Right forelimb (tissue), 1 donor: Measurements from ENCODE around the gene NXPE1.

Experiments
- DNase-seq: peaks from one replicate; pipeline ENCODE4 v3.0.0-alpha.2; 2018

The NXPE1 gene

DNA sequence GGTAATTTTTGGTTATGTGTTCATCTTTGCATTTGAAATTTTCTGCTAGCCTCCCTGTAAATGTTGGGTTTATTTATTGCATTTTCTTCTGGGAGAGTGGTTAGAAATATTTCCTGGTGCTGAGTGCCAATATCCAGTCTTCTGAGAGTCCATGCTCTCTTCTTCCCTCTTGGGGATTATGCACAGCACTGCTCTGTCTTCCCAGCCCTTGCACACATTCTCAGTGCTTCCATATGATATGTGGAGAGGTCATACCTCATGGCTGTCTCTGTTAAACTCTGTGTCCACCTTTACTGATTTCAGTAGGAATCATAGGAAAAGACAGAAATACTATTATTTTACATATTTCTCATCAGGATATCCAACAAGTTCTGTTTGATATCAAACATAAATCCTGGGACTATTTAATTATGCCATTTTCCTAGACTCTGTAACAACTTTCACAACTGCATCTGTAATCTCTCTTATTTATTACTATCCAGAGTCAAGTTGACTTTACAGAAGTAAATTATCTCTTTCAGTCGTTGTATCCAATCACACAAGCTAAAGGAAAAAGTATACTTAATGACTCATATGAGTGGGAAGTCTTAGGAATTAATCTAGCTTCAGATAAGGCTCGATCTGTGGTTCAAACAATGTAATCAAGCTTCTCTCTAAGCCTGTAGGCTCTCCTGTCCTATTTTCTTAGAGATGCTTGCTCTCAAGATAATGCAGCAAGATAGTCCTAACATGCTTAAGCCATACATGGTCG, 2.7 kb upstream of the NXPE1 start:
- DNase-seq, result no peak

DNA sequence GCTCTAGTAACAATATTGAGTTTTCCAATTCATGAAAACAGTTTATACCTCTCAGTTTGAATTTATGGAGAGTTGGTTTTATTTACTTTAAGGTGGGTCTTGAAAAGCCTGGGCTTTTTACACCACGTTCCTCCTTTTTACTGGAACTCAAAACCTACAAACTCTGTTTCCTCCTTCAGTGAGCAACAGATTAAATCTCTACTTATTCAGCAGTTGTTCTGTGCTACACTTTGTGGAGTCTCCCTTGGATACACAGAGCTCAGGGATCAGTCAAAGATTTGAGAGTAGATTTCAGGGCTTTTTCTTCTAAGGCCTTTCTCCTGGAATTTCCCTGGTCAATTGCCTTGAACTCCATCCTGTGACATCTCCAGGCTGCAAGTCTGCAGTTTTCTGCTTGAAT, 3.5 kb downstream of the NXPE1 start:
- DNase-seq, result no peak

DNA sequence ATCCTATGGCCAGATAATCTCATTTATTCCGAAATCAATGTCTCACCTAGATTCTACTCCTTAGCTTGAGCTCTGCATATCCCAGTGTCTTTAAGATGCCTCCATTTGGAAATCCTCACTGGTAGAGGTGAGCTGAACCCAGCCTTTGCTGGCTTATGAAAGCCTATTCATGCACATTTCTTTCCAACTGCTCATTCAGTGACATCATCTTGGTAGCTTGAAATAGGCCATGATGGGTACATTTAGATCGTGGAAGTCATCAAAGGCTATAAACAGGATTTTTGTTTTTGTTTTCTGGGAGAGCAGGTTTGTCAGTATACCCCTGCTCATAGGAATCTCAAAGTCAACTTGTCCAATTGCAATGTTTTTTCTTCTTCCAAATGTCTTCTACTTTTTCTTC, 6.0 kb downstream of the NXPE1 start:
- DNase-seq, result no peak

DNA sequence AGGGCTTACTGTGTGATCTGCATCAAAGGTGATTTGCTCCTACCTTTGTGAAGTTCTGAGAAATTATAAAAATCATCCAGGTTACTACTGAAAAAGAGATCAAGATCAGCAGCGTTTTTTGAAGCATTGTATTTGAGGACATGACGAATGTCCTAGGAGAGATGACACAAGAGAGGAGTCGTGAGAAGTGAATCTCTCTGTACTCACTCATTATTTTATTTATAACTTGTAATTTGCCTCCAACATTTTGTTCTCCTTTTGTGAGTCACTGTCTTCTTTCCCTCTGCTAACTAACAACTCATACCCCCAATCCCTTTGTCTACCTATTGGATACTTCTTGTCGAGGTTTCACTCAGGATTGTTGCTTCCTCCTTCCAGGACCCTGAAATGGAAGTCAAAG, 8.6 kb downstream of the NXPE1 start:
- no peak for DNase-seq

DNA sequence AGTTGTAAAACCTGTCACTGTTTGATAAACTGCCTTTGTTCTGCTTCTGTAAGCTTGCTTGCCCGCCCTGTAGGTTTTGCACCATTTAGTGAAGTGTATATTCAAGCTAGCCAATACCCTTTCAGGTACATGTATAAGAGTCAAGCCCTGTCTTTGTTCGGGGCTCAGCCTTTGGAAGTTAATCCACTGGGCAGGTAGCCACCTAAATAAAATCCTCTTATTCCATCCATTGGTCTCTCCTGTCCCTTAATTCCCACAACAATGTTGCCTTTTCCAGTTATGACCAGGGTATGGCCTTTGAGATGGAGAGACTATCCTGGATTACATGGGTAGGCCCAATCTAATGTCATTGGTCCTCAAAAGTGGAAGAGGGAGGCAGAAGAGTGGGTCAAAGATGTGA, 34.0 kb downstream of the NXPE1 start:
- DNase-seq, result no peak

DNA sequence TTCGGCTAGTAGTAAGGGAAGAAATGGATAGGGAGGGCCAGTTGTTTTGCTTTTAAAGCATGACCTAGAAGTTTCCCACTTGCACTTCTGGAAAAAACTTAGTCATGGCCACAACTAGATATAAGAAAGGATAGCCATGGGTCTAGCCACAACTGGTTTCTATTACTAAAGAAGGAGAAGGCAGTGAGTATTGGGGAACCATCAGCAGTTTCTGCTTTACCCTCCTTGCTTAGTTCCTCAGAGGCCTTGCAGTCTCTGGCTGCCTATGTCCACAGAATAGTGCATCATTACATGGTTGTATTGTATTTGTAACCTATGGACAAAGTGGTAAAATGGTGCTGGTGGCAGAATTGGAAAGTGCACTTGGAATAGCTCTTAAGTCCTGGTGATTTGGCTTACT, 35.6 kb downstream of the NXPE1 start:
- no peak for DNase-seq

DNA sequence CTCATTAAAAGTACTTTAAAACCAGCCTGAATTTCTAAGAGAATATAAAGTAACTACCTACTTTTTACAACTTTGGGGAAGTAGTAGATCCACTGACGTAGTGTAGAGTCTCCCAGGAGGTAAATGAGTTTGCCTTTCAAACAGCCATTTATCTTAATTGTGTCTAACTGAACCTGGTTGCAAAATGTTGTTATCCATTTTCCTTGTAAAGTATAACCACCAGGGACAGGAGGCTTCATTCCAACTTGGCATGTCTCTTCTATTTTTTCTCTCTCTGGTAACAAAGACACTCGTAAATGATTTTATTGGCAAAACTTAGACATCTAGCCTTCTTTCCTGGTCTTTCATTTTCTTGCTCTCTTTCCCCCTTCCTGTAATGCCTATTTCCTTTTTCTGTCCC, 36.9 kb downstream of the NXPE1 start:
- DNase-seq, result no peak

DNA sequence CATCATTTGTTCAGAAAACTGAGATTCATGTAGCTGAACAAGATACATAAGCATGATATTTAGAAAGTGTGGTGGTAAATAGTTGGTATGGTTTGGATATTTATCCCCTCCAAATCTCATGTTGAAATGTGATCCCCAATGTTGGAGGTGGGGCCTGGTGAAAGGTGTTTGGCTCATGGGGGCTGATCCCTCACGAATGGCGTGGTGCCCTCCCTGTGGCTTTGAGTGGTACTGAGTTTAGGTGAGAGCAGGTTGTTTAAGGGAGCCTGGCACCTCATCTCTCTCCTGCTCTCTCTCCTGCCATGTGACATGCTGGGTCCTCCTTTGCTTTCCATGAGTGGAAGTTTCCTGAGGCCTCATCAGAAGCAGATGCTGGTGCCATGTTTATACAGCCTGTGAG, 48.1 kb downstream of the NXPE1 start:
- no peak for DNase-seq

DNA sequence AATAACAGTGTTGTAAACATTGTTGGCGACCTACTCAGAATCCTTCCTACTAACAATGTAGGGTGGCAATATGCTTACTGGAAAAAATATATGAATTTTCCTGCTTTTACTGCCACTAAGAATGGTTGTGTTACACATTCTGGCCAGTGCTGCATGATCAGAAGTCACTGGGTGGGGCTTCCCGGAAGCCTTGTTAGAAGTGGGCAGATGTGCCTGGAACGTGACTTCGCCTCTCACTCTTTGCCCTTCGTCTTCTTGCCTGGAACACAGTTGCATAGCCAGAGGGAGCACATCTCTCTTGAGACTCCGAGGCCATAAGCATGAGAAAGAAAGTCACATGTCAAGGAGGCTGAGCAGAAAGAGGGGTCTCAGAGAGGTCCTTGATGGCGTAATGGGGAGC, 48.6 kb downstream of the NXPE1 start:
- DNase-seq, result no peak

DNA sequence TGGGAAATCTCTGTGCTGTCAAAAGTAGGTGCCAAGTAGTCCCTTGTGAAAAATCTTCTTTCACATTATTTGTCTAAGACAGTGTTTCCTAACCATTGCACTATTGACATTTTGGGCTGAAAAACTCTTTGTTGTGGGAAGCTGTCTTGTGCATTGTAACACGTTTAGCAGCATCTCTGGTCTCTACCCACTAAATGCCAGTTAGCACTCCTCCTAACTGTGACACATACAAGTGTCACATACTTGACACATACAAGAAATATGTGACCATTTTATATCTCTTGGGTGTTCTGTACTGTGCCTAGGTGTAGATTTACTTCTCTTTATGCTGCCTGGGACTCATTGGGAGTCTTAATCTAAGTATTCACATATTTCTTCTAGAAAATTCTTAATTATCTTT, 57.8 kb downstream of the NXPE1 start:
- DNase-seq, result no peak

DNA sequence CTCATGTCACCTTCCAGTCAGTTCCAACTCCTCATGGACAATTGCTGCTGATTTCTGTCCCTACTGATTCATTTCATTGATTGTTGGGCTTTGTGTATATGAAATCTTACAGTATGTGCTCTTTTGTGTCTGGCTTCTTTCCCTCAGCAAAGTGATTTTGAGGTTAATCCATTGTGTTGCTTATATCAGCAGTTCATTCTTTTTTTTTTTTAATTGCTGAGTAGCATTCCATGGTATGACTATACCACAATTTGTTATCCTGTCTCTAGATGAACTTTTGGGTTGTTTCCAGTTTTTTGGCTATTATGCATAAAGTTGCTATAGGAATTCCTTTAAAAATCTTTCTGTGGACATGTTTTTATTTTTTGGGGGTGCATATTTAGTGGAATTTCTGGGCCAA, 59.9 kb downstream of the NXPE1 start:
- no peak for DNase-seq

DNA sequence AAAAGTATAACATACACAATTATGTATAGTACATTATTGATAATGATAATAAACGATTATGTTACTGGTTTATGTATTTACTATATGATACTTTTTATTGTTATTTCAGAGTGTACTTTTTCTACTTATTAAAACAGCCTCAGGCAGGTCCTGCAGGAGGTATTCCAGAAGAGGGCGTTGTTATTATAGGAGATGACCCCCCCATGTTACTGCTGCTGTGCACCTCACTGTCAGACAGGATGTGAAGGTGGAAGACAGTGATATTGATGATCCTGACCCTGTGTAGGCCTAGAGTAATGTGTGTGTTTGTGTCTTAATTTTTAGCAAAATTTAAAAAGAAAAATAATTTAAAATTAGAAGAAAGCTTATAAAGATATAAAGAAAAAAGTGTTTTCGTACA, 62.8 kb downstream of the NXPE1 start:
- DNase-seq, result no peak

DNA sequence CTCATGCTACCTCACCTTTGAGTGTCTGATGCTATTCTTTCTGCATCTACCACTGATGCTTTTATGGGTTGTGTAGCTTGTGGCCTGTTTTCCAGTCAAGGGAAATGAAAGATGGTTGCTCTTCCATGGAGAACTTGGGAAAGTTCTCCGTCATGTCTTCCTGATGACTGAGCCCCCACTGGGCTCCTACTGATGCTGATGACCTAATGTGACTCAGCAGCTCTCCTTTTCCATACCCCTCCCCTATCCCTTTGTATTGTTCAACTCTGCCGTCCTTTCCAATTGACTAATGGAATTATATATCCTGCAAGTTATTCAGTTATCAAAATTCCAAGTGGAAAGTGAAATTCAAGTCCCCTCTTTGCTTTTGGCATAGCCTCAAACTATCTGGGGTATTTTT, 75.8 kb downstream of the NXPE1 start:
- DNase-seq, result no peak

DNA sequence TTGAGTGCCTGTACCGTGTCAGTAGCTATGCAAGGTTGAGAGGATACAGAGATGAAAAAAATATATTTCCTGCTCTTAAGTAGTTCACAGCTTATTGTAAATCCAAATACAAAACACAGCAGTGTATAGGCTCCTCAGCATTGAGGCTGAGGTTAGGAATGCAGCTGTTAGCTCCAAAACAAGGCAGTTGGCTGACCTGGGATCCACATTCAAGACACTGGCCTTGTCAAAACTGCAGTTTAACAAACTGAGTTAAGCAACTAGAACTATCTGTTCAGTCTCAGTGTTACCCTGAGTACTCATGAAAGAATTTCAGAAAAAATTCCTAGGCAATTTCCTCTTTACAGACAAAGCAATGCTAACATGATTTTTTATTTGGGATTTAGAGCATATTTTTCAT, 77.6 kb downstream of the NXPE1 start:
- no peak for DNase-seq

DNA sequence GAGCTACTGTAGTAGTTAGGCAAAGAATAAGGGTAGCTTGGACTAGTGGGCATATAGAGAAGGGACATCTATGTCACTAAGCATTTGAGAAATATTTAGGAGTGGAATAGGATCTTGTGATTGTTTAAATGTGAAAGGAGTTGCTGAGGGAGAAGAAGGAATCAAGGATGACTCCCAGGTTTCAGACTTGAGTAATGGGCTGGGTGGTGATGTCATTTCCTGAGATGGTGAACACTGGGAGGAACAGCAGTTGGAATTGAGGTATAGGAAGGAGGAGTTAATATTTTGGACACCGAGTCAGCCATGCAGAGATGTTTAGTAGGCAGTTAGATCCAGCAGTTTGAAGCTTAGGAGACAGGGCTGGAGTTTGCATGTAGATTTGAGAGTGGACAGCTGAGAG, 80.3 kb downstream of the NXPE1 start:
- no peak for DNase-seq

DNA sequence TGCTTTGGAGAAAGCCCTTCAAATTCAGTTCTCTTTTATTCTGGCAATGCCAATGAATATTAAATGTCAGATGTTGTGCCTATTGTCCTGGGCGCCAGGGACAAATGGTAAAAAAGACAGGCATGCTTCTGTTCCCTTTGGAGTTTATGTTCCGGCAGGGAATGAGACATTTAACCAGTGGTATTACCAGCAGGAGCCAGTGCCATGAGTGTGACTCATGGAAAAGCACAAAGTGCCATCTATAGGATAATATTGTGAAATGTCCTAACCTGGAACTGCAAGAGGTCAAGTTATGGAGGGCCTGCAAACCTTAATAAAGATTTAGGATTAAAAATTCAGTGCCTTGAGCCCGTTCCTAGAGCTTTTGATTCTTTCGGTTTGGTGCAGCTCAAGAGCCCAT, 80.9 kb downstream of the NXPE1 start:
- DNase-seq, result no peak

DNA sequence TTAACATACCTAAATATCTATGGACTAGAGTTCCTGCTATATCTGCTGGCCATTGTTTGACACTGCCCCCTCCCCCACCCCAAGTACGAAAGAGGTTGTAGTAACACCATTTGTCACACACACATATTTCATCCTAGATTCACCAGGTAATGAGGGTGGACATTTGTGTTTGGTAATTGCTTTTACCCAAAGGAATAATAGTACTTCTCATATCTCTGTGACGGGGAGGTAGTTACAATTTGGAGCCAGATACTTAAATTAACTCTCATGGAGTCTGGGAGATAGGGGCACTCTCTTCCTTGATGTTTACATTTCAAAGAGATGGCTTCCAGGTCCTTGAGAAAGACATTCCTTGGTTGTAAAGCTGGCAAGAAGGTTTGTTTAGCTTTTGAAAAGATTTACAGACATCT, 81.7 kb downstream of the NXPE1 start:
- DNase-seq, result no peak

DNA sequence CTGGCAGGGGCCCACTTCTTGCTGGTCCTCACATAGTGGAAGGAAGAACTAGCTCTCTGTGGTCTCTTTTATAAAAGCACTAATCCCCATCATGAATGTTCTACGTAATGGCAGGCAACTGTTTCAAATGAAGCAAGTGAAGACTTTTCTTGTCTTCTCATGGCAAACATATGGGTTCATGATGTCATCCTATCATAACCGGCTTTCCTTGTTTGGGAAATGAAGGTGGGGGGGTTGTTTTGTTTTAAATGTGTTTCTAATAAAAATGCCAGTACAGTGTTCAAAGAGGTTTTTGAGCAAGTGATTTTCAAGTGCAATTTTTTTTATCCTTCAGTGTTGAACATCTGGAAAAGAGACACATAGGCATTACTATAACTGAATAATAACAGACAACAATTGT, 87.0 kb downstream of the NXPE1 start:
- DNase-seq, result no peak
